Measurements from ENCODE around the gene MAP7D2.

GRCh38 chrX:19956923-19957322 is 159.8 kb downstream of the MAP7D2 start:
- TF ChIP-seq, protein P1, sequence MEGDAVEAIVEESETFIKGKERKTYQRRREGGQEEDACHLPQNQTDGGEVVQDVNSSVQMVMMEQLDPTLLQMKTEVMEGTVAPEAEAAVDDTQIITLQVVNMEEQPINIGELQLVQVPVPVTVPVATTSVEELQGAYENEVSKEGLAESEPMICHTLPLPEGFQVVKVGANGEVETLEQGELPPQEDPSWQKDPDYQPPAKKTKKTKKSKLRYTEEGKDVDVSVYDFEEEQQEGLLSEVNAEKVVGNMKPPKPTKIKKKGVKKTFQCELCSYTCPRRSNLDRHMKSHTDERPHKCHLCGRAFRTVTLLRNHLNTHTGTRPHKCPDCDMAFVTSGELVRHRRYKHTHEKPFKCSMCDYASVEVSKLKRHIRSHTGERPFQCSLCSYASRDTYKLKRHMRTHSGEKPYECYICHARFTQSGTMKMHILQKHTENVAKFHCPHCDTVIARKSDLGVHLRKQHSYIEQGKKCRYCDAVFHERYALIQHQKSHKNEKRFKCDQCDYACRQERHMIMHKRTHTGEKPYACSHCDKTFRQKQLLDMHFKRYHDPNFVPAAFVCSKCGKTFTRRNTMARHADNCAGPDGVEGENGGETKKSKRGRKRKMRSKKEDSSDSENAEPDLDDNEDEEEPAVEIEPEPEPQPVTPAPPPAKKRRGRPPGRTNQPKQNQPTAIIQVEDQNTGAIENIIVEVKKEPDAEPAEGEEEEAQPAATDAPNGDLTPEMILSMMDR (conservative IDR thresholded peaks at IDR 0.05; ENCODE audit: low read depth in 2 of 2) = no peak
- TF ChIP-seq EZH2 (IDR thresholded peaks at IDR 0.05; ENCODE audit: low read depth, unreplicated experiment) = no peak
- no peak for TF ChIP-seq JUNB (IDR thresholded peaks at IDR 0.05; ENCODE audit: unreplicated experiment)
